ENCODE measurements around the gene MEX3D.
A peak's percentile ranks its signal among the peaks of the same experiment; 100 is the strongest.

Gene MEX3D

GRCh38 chr19:1615156-1615765 lies 47.1 kb upstream of the MEX3D start:
- TF ChIP-seq GABPA (IDR thresholded peaks at IDR 0.05; ENCODE audit: low read depth): no peak
- TF ChIP-seq CTCF (IDR thresholded peaks at IDR 0.05; ENCODE audit: insufficient read depth, low read length): no peak
- no peak for TF ChIP-seq POLR2AphosphoS5 (IDR thresholded peaks at IDR 0.05; ENCODE audit: low read depth)
- no peak for TF ChIP-seq SPI1 (IDR thresholded peaks at IDR 0.05; ENCODE audit: borderline replicate concordance, low read depth)
- TF ChIP-seq REST (IDR thresholded peaks at IDR 0.05; ENCODE audit: insufficient replicate concordance, low read depth): no peak
- H3K27ac ChIP-seq (replicated peaks): no peak overlapping the region
- no peak overlapping the region for H3K4me3 ChIP-seq (replicated peaks; ENCODE audit: insufficient read depth, low read length)
- no peaks in the 10 kb centered on the region for H3K27me3 ChIP-seq (ENCODE audit: insufficient read depth, poor library complexity, severe bottlenecking)
- no peak for DNase-seq (ENCODE audit: low read depth in 1 of 2, low spot score in 1 of 2)

GRCh38 chr19:1613808-1614570 lies 45.9 kb upstream of the MEX3D start:
- TF ChIP-seq POLR2AphosphoS5 (IDR thresholded peaks at IDR 0.05; ENCODE audit: low read depth): no peak
- TF ChIP-seq REST (IDR thresholded peaks at IDR 0.05; ENCODE audit: insufficient replicate concordance, low read depth): no peak
- no peak for TF ChIP-seq GABPA (IDR thresholded peaks at IDR 0.05; ENCODE audit: low read depth)
- TF ChIP-seq SPI1 (IDR thresholded peaks at IDR 0.05; ENCODE audit: borderline replicate concordance, low read depth): no peak
- no peak for TF ChIP-seq CTCF (IDR thresholded peaks at IDR 0.05; ENCODE audit: insufficient read depth, low read length)
- H3K27ac ChIP-seq (replicated peaks): peak overlapping the region; percentile 34
- H3K27me3 ChIP-seq (ENCODE audit: insufficient read depth, poor library complexity, severe bottlenecking): no peaks in the 10 kb centered on the region
- DNase-seq (ENCODE audit: low read depth in 1 of 2, low spot score in 1 of 2): no peak
- H3K4me3 ChIP-seq (replicated peaks; ENCODE audit: insufficient read depth, low read length): no peak overlapping the region

- peak in 1 of 2 experiments; percentile 57 for DNase-seq (ENCODE audit: low read depth in 1 of 2, low spot score in 1 of 2)
- TF ChIP-seq CTCF (IDR thresholded peaks at IDR 0.05; ENCODE audit: insufficient read depth, low read length): no peak
- TF ChIP-seq REST (IDR thresholded peaks at IDR 0.05; ENCODE audit: insufficient replicate concordance, low read depth): no peak
- no peak for TF ChIP-seq GABPA (IDR thresholded peaks at IDR 0.05; ENCODE audit: low read depth)
- TF ChIP-seq POLR2AphosphoS5 (IDR thresholded peaks at IDR 0.05; ENCODE audit: low read depth): no peak
- no peak for TF ChIP-seq SPI1 (IDR thresholded peaks at IDR 0.05; ENCODE audit: borderline replicate concordance, low read depth)
- peak overlapping the region; percentile 34 for H3K27ac ChIP-seq (replicated peaks)
- no peak overlapping the region for H3K4me3 ChIP-seq (replicated peaks; ENCODE audit: insufficient read depth, low read length)
- no peaks in the 10 kb centered on the region for H3K27me3 ChIP-seq (ENCODE audit: insufficient read depth, poor library complexity, severe bottlenecking)
These were observed 45.0 kb upstream of the MEX3D start for GRCh38 chr19:1613146-1613545.
